SU-DHL-6 (cell line): ENCODE measurements around the gene ADH5.

Source experiments
- EZH2phosphoT487 ChIP-seq: fragments of 200-600 bp; sonication (generic), shearing (Covaris generic); conservative IDR thresholded peaks from 2 replicates; pipeline ENCODE4 v1.6.1; 2018; ENCODE audit warnings: mild to moderate bottlenecking, antibody characterized with exemption, low read length, moderate library complexity, mixed read lengths
- TF ChIP-seq, protein P1 (sequence below): fragments of 200-600 bp; sonication (generic); IDR thresholded peaks from one replicate; pipeline ENCODE4 v1.5.1; 2017; ENCODE audit warnings: antibody characterized with exemption, mild to moderate bottlenecking, low read length, moderate library complexity; ENCODE audit not compliant: insufficient read depth, poor library complexity, severe bottlenecking

GRCh38 chr4:99088481-99089365 lies at the start of gene ADH5:
- TF ChIP-seq, protein P1, sequence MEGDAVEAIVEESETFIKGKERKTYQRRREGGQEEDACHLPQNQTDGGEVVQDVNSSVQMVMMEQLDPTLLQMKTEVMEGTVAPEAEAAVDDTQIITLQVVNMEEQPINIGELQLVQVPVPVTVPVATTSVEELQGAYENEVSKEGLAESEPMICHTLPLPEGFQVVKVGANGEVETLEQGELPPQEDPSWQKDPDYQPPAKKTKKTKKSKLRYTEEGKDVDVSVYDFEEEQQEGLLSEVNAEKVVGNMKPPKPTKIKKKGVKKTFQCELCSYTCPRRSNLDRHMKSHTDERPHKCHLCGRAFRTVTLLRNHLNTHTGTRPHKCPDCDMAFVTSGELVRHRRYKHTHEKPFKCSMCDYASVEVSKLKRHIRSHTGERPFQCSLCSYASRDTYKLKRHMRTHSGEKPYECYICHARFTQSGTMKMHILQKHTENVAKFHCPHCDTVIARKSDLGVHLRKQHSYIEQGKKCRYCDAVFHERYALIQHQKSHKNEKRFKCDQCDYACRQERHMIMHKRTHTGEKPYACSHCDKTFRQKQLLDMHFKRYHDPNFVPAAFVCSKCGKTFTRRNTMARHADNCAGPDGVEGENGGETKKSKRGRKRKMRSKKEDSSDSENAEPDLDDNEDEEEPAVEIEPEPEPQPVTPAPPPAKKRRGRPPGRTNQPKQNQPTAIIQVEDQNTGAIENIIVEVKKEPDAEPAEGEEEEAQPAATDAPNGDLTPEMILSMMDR: no peak
- TF ChIP-seq EZH2phosphoT487: no peak
